ENCODE data around the gene MMP14. TPM values are rescaled to one million over a fixed set of nuclear protein-coding genes. Genes with fewer than 3 reads are reported as not detected.

MMP14 gene
- total RNA-seq, 6 experiments from 2014 or later: 8.7 to 26.0 (median 12.8) TPM

DNA sequence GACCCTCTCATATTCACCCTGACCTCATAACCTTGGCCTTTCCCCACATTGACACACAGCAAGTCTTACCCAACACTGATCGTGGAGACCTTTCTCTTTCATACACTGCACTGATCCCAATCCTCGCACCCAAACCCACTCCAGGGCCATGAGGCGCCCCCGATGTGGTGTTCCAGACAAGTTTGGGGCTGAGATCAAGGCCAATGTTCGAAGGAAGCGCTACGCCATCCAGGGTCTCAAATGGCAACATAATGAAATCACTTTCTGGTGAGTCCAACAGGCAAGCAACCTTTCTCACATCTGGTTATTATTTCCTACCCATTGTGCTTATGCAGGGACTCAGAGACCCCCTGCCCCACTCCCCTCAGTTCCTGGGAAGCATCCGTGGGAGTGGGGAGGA lies 5.4 kb downstream of the MMP14 start:
- Histone ChIP-seq H3K36me3 (peaks cover 0 to 8% (median 1%) of the 10 kb centered on the region in 4 donors), H3K9me3 (no peaks in the 10 kb centered on the region), H3K4me3 (no peak overlapping the region), H3K27me3 (no peaks in the 10 kb centered on the region), H3K27ac (no peak overlapping the region), H3K4me1 (peaks cover 0 to 3% (median 0%) of the 10 kb centered on the region in 4 donors)
- ATAC-seq: no peak
- intact Hi-C loops (cut with DNase I): no loop called here
- DNase-seq: peak in 1 of 3 donors; percentile 21
- WGBS (ENCODE audit: insufficient coverage, low coverage, low lambda C conversion rate, missing lambda C conversion rate): 85% methylated on average over 8 of the region's 8 CpGs
- TF ChIP-seq, protein P1, sequence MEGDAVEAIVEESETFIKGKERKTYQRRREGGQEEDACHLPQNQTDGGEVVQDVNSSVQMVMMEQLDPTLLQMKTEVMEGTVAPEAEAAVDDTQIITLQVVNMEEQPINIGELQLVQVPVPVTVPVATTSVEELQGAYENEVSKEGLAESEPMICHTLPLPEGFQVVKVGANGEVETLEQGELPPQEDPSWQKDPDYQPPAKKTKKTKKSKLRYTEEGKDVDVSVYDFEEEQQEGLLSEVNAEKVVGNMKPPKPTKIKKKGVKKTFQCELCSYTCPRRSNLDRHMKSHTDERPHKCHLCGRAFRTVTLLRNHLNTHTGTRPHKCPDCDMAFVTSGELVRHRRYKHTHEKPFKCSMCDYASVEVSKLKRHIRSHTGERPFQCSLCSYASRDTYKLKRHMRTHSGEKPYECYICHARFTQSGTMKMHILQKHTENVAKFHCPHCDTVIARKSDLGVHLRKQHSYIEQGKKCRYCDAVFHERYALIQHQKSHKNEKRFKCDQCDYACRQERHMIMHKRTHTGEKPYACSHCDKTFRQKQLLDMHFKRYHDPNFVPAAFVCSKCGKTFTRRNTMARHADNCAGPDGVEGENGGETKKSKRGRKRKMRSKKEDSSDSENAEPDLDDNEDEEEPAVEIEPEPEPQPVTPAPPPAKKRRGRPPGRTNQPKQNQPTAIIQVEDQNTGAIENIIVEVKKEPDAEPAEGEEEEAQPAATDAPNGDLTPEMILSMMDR (IDR thresholded peaks at IDR 0.05): no peak
- TF ChIP-seq POLR2A (IDR thresholded peaks at IDR 0.05): no peak

DNA sequence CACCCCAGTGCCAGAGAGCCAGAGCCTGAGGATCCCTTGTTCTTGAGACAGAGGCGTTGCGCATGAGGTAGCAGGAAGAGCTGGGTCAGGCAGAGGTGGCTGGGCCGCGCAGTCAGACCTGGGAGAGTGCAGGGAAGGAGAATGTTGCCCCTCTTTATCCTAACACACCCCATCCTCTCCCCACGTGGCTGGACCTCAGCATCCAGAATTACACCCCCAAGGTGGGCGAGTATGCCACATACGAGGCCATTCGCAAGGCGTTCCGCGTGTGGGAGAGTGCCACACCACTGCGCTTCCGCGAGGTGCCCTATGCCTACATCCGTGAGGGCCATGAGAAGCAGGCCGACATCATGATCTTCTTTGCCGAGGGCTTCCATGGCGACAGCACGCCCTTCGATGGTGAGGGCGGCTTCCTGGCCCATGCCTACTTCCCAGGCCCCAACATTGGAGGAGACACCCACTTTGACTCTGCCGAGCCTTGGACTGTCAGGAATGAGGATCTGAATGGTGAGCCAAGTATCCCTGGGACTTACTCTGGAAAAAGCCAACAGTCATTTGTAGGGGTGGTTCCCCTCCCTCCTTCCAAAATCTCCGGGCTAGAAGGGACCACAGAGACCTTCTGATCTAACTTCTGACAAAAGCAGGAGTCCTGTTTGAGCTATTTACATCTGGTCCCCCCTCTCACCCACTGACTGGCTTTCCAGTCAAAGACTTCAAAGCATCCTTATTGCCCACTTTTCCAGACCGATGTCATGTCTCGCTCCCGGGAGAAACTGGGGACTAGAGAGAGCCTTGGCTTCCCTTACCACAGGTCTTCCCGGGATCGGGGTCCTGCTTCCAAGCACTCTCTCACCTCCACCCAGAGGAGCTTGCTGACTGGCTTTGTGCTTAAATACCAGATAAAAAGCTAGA lies 6.1 kb downstream of the MMP14 start:
- Histone ChIP-seq H3K9me3 (no peaks in the 10 kb centered on the region), H3K27ac (no peak overlapping the region), H3K4me1 (peaks cover 0 to 3% (median 0%) of the 10 kb centered on the region in 4 donors), H3K36me3 (peaks cover 0 to 8% (median 1%) of the 10 kb centered on the region in 4 donors), H3K27me3 (no peaks in the 10 kb centered on the region), H3K4me3 (no peak overlapping the region)
- ATAC-seq: no peak
- TF ChIP-seq POLR2A (IDR thresholded peaks at IDR 0.05): no peak
- TF ChIP-seq, protein P1 (IDR thresholded peaks at IDR 0.05): no peak
- DNase-seq: peak in 1 of 3 donors; percentile 27
- WGBS (ENCODE audit: insufficient coverage, low coverage, low lambda C conversion rate, missing lambda C conversion rate): 94% methylated on average over 11 of the region's 28 CpGs
- intact Hi-C loops (cut with DNase I): no loop called here

DNA sequence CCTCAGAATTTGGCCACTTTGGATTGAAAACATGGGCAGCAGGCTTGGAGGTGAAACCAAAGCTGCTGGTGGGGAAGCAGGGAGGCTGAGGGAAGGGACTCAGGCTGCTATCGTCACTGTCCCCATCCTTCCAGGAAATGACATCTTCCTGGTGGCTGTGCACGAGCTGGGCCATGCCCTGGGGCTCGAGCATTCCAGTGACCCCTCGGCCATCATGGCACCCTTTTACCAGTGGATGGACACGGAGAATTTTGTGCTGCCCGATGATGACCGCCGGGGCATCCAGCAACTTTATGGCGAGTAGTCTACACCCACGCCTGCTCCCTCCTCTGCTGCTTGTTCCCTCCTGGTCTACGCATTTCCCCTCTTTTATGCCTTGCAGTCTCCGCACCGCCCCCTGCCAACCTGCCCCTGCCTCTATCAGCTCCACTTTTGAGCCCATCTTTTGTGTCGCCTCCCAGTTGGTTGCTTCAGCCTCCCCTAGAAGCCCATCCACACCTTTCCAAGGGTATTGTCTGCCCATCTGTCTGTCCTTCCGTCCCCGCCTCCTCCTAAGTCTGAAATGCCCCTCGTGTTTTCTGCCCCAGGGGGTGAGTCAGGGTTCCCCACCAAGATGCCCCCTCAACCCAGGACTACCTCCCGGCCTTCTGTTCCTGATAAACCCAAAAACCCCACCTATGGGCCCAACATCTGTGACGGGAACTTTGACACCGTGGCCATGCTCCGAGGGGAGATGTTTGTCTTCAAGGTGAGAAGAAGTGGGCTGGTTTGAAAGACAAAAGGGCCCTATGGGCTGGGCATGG lies 6.9 kb downstream of the MMP14 start:
- DNase-seq: peak in 1 of 3 donors; percentile 26
- H3K27ac ChIP-seq: no peak overlapping the region
- peak in 1 of 4 donors; percentile 13 for ATAC-seq

More for the DNA sequence above, 6.9 kb downstream of the MMP14 start:
- peaks cover 0 to 3% (median 0%) of the 10 kb centered on the region in 4 donors for H3K4me1 ChIP-seq
- intact Hi-C loops (cut with DNase I): no loop called here
- no peaks in the 10 kb centered on the region for H3K9me3 ChIP-seq
- WGBS (ENCODE audit: insufficient coverage, low coverage, low lambda C conversion rate, missing lambda C conversion rate): 76% methylated on average over 8 of the region's 21 CpGs
- no peak for TF ChIP-seq POLR2A (IDR thresholded peaks at IDR 0.05)
- TF ChIP-seq, protein P1 (IDR thresholded peaks at IDR 0.05): no peak
- peaks cover 0 to 8% (median 1%) of the 10 kb centered on the region in 4 donors for H3K36me3 ChIP-seq
- H3K27me3 ChIP-seq: no peaks in the 10 kb centered on the region
- no peak overlapping the region for H3K4me3 ChIP-seq
